DND-41 (cell line): ENCODE results near the gene CCDC171.

Experiments
- CTCF ChIP-seq: IDR thresholded peaks from 2 replicates; pipeline ENCODE4 v1.5.1; 2012; ENCODE audit warnings: borderline replicate concordance, low read length, moderate library complexity, mild to moderate bottlenecking; ENCODE audit not compliant: poor library complexity, severe bottlenecking; ENCODE audit errors: extremely low read depth
- EZH2 ChIP-seq: IDR thresholded peaks from 3 replicates; pipeline ENCODE4 v1.6.1; 2012; ENCODE audit warnings: borderline replicate concordance, low read depth, mild to moderate bottlenecking, moderate library complexity, low read length, inconsistent platforms; ENCODE audit not compliant: severe bottlenecking

DNA sequence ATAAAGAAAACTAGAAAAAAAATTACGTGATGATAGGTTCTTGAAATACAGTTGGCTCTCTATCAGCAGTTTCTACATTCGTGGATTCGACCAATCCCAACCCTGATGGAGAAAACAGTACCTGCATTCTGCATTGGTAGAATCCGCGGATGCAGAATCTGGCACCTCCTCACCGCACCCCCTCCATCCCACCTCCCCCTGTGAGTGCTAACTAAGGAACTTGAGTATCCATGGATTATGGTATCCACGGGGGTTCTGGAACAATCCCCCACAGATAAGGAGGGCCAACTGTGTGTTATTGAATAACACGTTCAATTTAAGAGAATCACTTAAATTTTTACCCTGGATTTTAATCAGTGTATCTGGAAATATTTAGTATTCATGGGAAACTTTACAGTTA is 31.6 kb upstream of the CCDC171 start:
- TF ChIP-seq CTCF (no peak), EZH2 (no peak)
